ENCODE data around the gene CRAMP1.

CRAMP1 gene

GRCh38 chr16:1674306-1674705 is 62.1 kb downstream of the CRAMP1 start:
- DNase-seq (no peak), ATAC-seq (no peak)
- H3K4me1 Mint-ChIP-seq = peaks cover 20% of the 10 kb centered on the region
- H3K4me3 Mint-ChIP-seq = no peak overlapping the region
- H3K9me3 Mint-ChIP-seq = no peaks in the 10 kb centered on the region
- no peaks in the 10 kb centered on the region for H3K27me3 Mint-ChIP-seq
- no peak overlapping the region for H3K27ac Mint-ChIP-seq

GRCh38 chr16:1674751-1675664 is 62.8 kb downstream of the CRAMP1 start:
- no peaks in the 10 kb centered on the region for H3K9me3 Mint-ChIP-seq
- DNase-seq = no peak
- H3K4me1 Mint-ChIP-seq = peaks cover 27% of the 10 kb centered on the region
- ATAC-seq = no peak
- no peak overlapping the region for H3K27ac Mint-ChIP-seq
- no peak overlapping the region for H3K4me3 Mint-ChIP-seq
- no peaks in the 10 kb centered on the region for H3K27me3 Mint-ChIP-seq

GRCh38 chr16:1676661-1677060 is 64.5 kb downstream of the CRAMP1 start:
- DNase-seq (no peak), ATAC-seq (no peak)
- peaks cover 44% of the 10 kb centered on the region for H3K4me1 Mint-ChIP-seq
- peak overlapping the region in 1 of 2 donors; percentile 29 for H3K27ac Mint-ChIP-seq
- no peak overlapping the region for H3K4me3 Mint-ChIP-seq
- H3K27me3 Mint-ChIP-seq = no peaks in the 10 kb centered on the region
- H3K9me3 Mint-ChIP-seq = no peaks in the 10 kb centered on the region

GRCh38 chr16:1677339-1677738 is 65.2 kb downstream of the CRAMP1 start:
- Mint-ChIP-seq H3K4me1 (peaks cover 49% of the 10 kb centered on the region), H3K9me3 (no peaks in the 10 kb centered on the region), H3K4me3 (peak overlapping the region; percentile 26 to 69), H3K27ac (no peak overlapping the region), H3K27me3 (no peaks in the 10 kb centered on the region)
- DNase-seq = no peak
- no peak for ATAC-seq

DNA sequence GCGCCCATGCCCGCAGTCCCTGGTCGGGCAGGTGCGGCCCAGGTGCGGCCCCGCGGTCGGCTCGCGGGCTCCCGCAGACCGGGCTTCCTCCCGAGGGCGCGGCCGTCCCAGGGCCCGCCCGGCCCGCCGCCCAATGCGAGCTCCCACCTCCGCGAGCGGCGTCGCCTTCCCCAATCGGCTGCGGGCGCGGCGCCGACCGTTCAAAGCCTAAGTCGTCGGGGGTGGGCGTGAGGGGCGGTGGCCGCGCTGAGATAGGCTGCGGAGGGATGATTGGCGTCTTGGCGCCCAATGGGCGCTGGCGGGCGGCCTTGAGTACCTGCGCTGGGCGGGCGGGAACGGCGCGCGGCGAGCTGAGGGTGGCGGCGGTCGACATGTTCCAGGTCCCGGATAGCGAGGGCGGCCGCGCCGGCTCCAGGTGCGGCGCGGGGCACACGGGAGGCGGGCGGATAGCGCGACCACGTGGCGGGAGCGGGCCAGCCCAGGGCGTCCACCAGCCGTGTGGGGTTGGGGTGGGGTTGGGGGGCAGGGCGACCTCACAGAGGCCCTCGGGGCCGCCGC is 65.9 kb downstream of the CRAMP1 start, which contains the start of gene JPT2:
Gene JPT2, plus strand, starts transcription at position 338 of the 558 bp plus-strand sequence. Its CDS starts 34 bp downstream, at position 372.
- peaks cover 49% of the 10 kb centered on the region for H3K4me1 Mint-ChIP-seq
- H3K27me3 Mint-ChIP-seq = no peaks in the 10 kb centered on the region
- peak within 1 kb of the TSS; percentile 86 to 96 for H3K4me3 Mint-ChIP-seq
- H3K9me3 Mint-ChIP-seq = no peaks in the 10 kb centered on the region
- H3K27ac Mint-ChIP-seq = peak within 1 kb of the TSS; percentile 91 to 96
- ATAC-seq (peak; percentile 99), DNase-seq (peak; percentile 95 to 96)

- peak overlapping the region; percentile 86 to 96 for H3K4me3 Mint-ChIP-seq
Measured at GRCh38 chr16:1678500-1679098, 66.4 kb downstream of the CRAMP1 start.

DNA sequence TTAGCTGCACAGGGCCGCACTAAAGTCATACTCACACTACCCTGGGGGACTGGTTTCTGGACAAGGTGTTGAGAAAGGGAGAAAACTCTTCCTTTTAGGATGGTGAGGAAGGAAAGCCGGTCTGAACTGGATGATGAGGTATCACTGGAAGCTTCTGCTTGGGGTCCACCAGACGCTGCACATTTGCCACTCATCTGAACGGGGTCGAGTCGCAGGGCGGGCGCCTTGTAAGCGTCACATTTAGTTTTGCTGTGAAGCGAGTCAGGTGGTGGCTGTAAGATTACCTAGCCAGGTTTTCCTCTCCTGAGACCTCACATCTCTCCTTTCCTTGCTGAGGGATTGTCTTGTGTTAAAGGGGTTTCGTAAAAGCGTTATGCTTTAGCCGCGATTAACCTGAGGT is 68.2 kb downstream of the CRAMP1 start:
- ATAC-seq (no peak), DNase-seq (no peak)
- peaks cover 54% of the 10 kb centered on the region for H3K4me1 Mint-ChIP-seq
- H3K27ac Mint-ChIP-seq = no peak overlapping the region
- no peaks in the 10 kb centered on the region for H3K9me3 Mint-ChIP-seq
- no peaks in the 10 kb centered on the region for H3K27me3 Mint-ChIP-seq
- peak overlapping the region in 1 of 2 donors; percentile 96 for H3K4me3 Mint-ChIP-seq

More at GRCh38 chr16:1678500-1679098, 66.4 kb downstream of the CRAMP1 start:
- Mint-ChIP-seq H3K27ac (peak overlapping the region; percentile 91 to 96), H3K4me1 (peaks cover 53% of the 10 kb centered on the region), H3K9me3 (no peaks in the 10 kb centered on the region), H3K27me3 (no peaks in the 10 kb centered on the region)
- DNase-seq (peak; percentile 9 to 42), ATAC-seq (peak; percentile 37)

GRCh38 chr16:1681032-1681431 is 68.9 kb downstream of the CRAMP1 start:
- Mint-ChIP-seq H3K4me3 (no peak overlapping the region), H3K27ac (peak overlapping the region in 1 of 2 donors; percentile 87), H3K27me3 (no peaks in the 10 kb centered on the region), H3K9me3 (no peaks in the 10 kb centered on the region), H3K4me1 (peaks cover 54% of the 10 kb centered on the region)
- ATAC-seq (no peak), DNase-seq (no peak)

DNA sequence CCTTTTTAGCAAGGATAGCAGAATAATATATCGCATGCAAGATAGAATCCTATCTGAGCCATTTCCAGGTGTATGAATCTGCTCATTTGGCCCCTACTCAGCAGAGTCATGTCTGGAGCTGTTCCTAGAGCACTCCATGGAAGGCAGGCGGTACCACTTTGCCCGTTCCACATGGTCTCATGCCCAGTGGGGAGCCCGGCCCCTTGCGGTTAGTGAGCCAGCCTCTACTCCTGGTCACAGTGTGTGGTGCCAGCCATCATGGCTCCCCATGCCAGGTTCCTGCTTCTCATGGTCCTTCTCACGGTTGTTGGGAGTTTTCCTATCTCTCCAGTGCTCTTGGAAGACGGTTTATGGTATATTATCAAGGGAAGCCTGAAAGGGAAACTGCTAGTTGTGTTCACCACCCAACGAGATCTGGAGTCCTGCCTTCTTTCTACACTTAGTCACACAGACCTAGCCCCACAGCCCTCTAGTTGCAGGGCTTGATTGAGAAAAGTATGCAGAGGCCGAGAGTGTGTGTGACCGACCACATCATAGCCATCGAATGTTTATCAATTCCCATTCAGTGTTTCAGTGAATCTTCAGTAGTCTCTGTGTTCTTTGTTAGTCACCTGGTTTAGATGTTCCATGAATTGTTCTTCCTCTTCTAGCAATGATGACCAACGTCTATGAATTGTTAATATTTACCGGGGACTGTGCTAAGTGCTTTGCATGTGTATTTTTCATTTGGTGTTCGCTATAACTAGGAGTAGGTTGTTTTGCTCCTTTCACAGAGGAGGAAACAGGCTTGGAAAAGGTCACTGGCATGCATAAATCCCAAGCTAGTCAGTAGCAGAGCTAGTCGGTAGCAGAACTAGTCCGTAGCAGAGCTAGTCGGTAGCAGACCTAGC is 75.5 kb downstream of the CRAMP1 start:
- no peak for ATAC-seq
- Mint-ChIP-seq H3K27me3 (no peaks in the 10 kb centered on the region), H3K9me3 (no peaks in the 10 kb centered on the region), H3K27ac (peak overlapping the region in 1 of 2 donors; percentile 1), H3K4me3 (no peak overlapping the region), H3K4me1 (peaks cover 9% of the 10 kb centered on the region)
- no peak for DNase-seq

DNA sequence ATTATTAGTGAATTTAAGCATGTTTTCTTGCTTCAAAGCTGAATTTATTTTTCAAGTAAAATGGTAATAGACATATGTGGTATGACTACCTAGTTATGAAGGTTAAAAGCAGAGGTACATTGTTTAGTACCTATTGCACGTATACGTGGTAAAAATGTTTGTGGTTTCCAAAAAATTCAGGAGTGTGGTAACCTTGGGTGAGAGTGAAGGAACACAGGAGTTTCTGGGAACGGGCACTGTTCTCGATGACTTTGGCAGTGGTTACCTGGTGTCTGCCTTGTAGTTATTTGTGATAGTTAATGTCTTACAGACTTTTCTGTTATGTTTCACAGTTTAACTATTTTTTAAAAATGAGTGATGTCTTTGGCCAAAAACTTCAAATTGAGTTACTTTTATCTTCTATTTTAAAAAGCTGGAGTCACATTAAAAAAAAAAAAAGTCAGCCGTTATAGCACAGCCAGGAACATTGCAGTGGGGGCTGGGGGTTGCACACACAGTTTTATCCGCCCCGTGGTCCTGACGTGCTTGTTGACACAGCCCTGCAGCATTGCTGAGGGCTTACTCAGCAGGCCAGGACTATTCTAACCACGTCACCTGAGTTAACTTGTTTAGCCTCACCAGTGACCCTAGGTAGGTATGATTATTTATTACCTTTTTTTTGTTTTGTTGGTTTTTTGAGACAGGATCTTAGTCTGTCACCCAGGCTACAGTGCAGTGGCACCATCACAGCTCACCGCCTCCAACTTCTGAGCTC is 76.8 kb downstream of the CRAMP1 start:
- H3K9me3 Mint-ChIP-seq = no peaks in the 10 kb centered on the region
- H3K4me3 Mint-ChIP-seq = no peak overlapping the region
- ATAC-seq (no peak), DNase-seq (no peak)
- no peak overlapping the region for H3K27ac Mint-ChIP-seq
- peaks cover 4% of the 10 kb centered on the region for H3K4me1 Mint-ChIP-seq
- H3K27me3 Mint-ChIP-seq = no peaks in the 10 kb centered on the region

DNA sequence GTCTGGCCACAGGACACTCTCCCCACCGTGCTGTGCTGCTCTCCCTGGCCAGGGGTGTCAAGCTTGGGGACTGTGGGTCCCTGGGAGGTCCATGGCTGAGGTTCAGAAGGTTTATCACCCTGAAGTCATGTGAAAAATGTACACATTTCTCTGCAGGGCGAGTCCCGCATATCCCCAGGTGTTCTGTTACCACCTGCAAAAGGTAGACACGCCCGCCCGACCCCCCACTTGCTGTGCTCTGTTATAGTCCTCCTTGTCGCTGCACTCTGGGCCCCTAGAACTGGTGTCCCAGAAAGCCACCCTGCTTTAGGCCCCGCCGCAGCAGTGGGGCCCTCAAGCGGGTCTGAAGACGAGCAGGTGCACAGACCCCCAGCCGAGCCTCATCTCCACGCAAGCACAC is 77.7 kb downstream of the CRAMP1 start:
- no peak overlapping the region for H3K4me3 Mint-ChIP-seq

DNA sequence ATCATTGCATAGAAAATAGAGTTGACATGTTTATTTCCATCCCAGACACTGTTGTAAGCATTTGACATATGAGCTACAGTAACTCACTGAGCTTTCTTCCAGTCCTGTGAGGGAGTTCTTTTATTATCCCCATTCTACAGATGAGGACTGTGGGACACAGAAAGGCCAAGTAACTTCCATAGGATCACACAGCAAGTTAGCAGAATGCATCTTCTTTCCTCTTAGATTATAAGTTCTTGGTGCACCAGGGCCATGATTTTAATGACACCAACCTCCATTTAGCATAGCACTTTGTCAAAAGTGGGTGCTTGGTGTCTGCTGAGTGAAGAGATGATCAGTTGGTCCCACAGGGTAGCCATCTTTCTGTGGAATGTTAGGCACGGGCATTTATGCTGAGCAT is 78.7 kb downstream of the CRAMP1 start:
- no peaks in the 10 kb centered on the region for H3K27me3 Mint-ChIP-seq
- no peak for ATAC-seq
- no peak overlapping the region for H3K4me3 Mint-ChIP-seq
- no peaks in the 10 kb centered on the region for H3K9me3 Mint-ChIP-seq
- peak overlapping the region; percentile 50 to 56 for H3K27ac Mint-ChIP-seq
- H3K4me1 Mint-ChIP-seq = peaks cover 4% of the 10 kb centered on the region
- DNase-seq = no peak

More for the DNA sequence above, 77.7 kb downstream of the CRAMP1 start:
- no peak for DNase-seq
- ATAC-seq = no peak
- no peak overlapping the region for H3K27ac Mint-ChIP-seq
- no peaks in the 10 kb centered on the region for H3K27me3 Mint-ChIP-seq
- no peaks in the 10 kb centered on the region for H3K9me3 Mint-ChIP-seq
- peaks cover 4% of the 10 kb centered on the region for H3K4me1 Mint-ChIP-seq

DNA sequence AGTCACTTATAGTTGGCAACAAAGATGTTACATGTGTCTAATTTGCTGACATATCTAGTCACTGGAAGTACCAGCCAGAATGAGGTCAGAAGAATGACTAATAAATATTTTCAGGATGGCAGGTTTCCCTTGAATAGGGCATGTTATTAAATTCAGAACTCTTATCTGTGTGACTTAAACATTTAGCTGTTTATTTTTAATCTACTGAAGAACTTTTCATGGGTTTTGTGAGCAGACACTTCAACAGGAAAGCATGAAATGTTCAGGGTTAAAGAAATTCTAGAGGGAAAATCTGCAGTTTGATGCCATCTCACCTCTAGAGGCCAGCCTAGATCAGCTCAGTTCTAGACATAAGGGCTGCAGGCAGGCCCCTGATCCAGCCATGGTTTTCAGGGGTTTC is 79.1 kb downstream of the CRAMP1 start:
- ATAC-seq = no peak
- H3K27me3 Mint-ChIP-seq = no peaks in the 10 kb centered on the region
- no peak for DNase-seq
- H3K4me3 Mint-ChIP-seq = no peak overlapping the region
- H3K4me1 Mint-ChIP-seq = peaks cover 4% of the 10 kb centered on the region
- H3K9me3 Mint-ChIP-seq = no peaks in the 10 kb centered on the region
- peak overlapping the region in 1 of 2 donors; percentile 69 for H3K27ac Mint-ChIP-seq

GRCh38 chr16:1691956-1692355 is 79.8 kb downstream of the CRAMP1 start:
- DNase-seq (no peak), ATAC-seq (no peak)
- Mint-ChIP-seq H3K4me1 (peaks cover 4% of the 10 kb centered on the region), H3K4me3 (no peak overlapping the region), H3K9me3 (no peaks in the 10 kb centered on the region), H3K27ac (no peak overlapping the region), H3K27me3 (no peaks in the 10 kb centered on the region)

Measured in stimulated activated naive CD8-positive, alpha-beta T cell treated with anti-CD3 and anti-CD28 coated beads, Interleukin-15, amount 100 ng/mL, for 72 hours (primary cell).